NCI-H69 (cell line): ENCODE measurements around the gene EPDR1.

Source experiments
- DNase-seq: peaks from one replicate; lab custom pipeline; 2025; lab: John Stamatoyannopoulos, UW

The EPDR1 gene

GRCh38 chr7:37981664-37982063 lies 61.2 kb downstream of the EPDR1 start:
- no peak for DNase-seq

GRCh38 chr7:37982423-37982822 lies 62.0 kb downstream of the EPDR1 start:
- no peak for DNase-seq

GRCh38 chr7:37984750-37985390 lies 64.4 kb downstream of the EPDR1 start:
- DNase-seq, result no peak

- DNase-seq, result no peak
Observed at GRCh38 chr7:37986908-37987330, 66.5 kb downstream of the EPDR1 start.

- DNase-seq, result no peak
Observed at GRCh38 chr7:37987732-37988131, 67.3 kb downstream of the EPDR1 start.

- DNase-seq, result no peak
Observed at GRCh38 chr7:37988721-37989650, 68.5 kb downstream of the EPDR1 start.

- no peak for DNase-seq
Observed at GRCh38 chr7:37990337-37990736, 69.9 kb downstream of the EPDR1 start.

- DNase-seq, result no peak
Observed at GRCh38 chr7:37993060-37993501, 72.6 kb downstream of the EPDR1 start.

- DNase-seq, result no peak
Observed at GRCh38 chr7:37999673-38000072, 79.2 kb downstream of the EPDR1 start.

- no peak for DNase-seq
Observed at GRCh38 chr7:38000272-38000671, 79.8 kb downstream of the EPDR1 start.
